ENCODE results near the gene CSNK1D. TPM values are rescaled to one million over a fixed set of nuclear protein-coding genes. Genes with fewer than 3 reads are reported as not detected.

The CSNK1D gene
- total RNA-seq, 1 donor from 2014 or later = 41.5 TPM

DNA sequence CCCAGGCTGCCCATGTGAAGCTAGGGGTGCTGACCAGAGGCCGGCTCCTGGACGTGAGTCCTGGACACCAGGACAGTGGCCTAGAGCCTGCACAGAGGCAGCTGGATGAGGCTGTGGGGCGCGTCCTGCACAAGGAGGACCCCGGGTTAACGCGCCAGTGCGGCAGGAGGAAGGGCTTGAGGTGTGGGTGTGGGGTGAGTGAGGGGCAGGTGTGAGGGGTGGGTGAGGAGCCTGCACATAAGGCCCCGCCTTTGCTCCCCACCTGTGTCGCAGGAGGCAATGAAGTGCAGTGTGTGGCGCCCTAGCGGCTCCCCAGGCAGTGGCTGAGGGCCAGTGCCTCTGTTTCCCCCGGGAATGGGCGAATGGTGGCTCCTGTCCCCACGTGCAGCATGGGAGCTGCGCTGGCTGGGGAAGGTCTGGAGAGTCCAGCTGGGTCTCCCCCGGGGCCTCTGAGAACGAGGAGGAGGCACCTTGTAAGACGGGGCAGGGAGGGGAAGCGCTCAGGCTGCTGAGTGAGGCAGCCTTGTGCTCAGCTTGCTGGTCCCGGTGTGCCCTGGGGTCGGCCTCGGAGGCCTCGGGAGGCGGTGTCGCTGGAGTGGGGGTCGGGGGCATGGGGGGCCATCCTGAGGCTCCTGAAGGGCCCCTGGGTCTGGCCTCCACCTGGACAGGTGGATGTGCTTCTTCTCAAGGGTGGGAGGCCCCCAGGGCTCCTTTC is 40.7 kb upstream of the CSNK1D start:
- H2AFZ ChIP-seq (replicated peaks) = no peak overlapping the region
- H3K79me2 ChIP-seq (ENCODE audit: low read depth) = no peaks in the 10 kb centered on the region
- H3K4me3 ChIP-seq = no peak overlapping the region
- H3K27me3 Mint-ChIP-seq (ENCODE audit: insufficient read depth, low read depth) = peaks cover 9% of the 10 kb centered on the region
- peaks cover 17% of the 10 kb centered on the region for H3K4me1 Mint-ChIP-seq
- H3K27ac Mint-ChIP-seq = peak overlapping the region; percentile 76
- peaks cover 6% of the 10 kb centered on the region for H3K27me3 ChIP-seq
- TF ChIP-seq EZH2phosphoT487 (IDR thresholded peaks at IDR 0.05) = no peak
- TF ChIP-seq, protein P1, sequence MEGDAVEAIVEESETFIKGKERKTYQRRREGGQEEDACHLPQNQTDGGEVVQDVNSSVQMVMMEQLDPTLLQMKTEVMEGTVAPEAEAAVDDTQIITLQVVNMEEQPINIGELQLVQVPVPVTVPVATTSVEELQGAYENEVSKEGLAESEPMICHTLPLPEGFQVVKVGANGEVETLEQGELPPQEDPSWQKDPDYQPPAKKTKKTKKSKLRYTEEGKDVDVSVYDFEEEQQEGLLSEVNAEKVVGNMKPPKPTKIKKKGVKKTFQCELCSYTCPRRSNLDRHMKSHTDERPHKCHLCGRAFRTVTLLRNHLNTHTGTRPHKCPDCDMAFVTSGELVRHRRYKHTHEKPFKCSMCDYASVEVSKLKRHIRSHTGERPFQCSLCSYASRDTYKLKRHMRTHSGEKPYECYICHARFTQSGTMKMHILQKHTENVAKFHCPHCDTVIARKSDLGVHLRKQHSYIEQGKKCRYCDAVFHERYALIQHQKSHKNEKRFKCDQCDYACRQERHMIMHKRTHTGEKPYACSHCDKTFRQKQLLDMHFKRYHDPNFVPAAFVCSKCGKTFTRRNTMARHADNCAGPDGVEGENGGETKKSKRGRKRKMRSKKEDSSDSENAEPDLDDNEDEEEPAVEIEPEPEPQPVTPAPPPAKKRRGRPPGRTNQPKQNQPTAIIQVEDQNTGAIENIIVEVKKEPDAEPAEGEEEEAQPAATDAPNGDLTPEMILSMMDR (IDR thresholded peaks at IDR 0.05) = no peak
- TF ChIP-seq EZH2 (IDR thresholded peaks at IDR 0.05) = no peak
- no peak for DNase-seq (ENCODE audit: low spot score)
- no peaks in the 10 kb centered on the region for H3K36me3 Mint-ChIP-seq
- H3K4me3 Mint-ChIP-seq = no peak overlapping the region
- no peaks in the 10 kb centered on the region for H3K36me3 ChIP-seq
- no peaks in the 10 kb centered on the region for H4K20me1 ChIP-seq (ENCODE audit: low read depth)
- peaks cover 19% of the 10 kb centered on the region for H3K4me1 ChIP-seq
- no peak overlapping the region for H3K4me2 ChIP-seq
- no peaks in the 10 kb centered on the region for H3K9me3 ChIP-seq (ENCODE audit: low read depth)
- H3F3A ChIP-seq (ENCODE audit: low read depth) = peaks cover 14% of the 10 kb centered on the region
- H3K27ac ChIP-seq = no peak overlapping the region
- no peak overlapping the region for H3K9ac ChIP-seq
- H3K9me3 Mint-ChIP-seq = no peaks in the 10 kb centered on the region

DNA sequence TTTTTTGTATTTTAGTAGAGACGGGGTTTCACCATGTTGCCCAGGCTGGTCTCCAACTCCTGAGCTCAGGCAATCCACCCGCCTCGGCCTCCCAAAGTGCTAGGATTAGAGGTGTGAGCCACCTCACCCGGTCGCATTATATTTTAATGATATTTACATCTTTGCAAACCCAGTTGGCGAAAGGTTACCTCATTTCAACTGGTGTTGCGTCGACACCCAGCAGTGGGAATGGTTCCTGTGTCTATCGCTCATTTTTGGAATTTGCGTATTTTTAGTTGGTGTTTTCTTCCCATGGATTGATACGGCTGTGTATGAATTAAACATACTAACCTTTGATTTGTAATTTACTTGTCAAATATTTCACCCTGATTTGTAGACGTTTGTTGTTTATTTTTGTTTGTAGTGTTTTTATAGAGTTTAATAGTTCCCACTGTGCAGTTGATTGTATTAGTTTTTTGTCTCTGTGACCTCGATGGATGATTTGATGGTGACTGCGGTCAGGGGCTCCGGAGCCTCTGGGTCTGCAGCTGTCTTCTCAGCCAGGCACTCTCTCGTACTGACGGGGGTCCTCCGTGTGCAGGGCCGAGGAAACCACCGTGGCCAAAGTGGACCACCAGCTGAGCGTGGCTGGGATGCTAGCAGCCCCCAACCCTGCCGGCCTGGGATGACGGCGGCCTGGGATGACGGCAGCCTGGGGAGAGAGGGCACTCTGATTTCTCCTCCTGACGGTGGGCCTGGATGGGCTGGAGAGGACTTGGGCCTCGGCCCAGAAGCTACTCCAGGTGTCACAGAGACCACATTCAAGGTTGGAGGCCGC is 39.9 kb upstream of the CSNK1D start:
- Histone ChIP-seq H2AFZ (replicated peaks) (no peak overlapping the region), H3K79me2 (ENCODE audit: low read depth) (no peaks in the 10 kb centered on the region), H3K4me3 (no peak overlapping the region), H3K4me1 (peaks cover 19% of the 10 kb centered on the region), H4K20me1 (ENCODE audit: low read depth) (no peaks in the 10 kb centered on the region), H3K27me3 (peaks cover 14% of the 10 kb centered on the region), H3K9me3 (ENCODE audit: low read depth) (no peaks in the 10 kb centered on the region), H3K36me3 (no peaks in the 10 kb centered on the region), H3K27ac (no peak overlapping the region), H3K9ac (no peak overlapping the region), H3F3A (ENCODE audit: low read depth) (peaks cover 6% of the 10 kb centered on the region), H3K4me2 (no peak overlapping the region)
- no peak for TF ChIP-seq EZH2 (IDR thresholded peaks at IDR 0.05)
- no peak for TF ChIP-seq EZH2phosphoT487 (IDR thresholded peaks at IDR 0.05)
- TF ChIP-seq, protein P1 (IDR thresholded peaks at IDR 0.05) = no peak
- peaks cover 9% of the 10 kb centered on the region for H3K27me3 Mint-ChIP-seq (ENCODE audit: insufficient read depth, low read depth)
- H3K27ac Mint-ChIP-seq = peak overlapping the region; percentile 19
- no peaks in the 10 kb centered on the region for H3K9me3 Mint-ChIP-seq
- H3K36me3 Mint-ChIP-seq = no peaks in the 10 kb centered on the region
- DNase-seq (ENCODE audit: low spot score) = no peak
- peaks cover 17% of the 10 kb centered on the region for H3K4me1 Mint-ChIP-seq
- no peak overlapping the region for H3K4me3 Mint-ChIP-seq

DNA sequence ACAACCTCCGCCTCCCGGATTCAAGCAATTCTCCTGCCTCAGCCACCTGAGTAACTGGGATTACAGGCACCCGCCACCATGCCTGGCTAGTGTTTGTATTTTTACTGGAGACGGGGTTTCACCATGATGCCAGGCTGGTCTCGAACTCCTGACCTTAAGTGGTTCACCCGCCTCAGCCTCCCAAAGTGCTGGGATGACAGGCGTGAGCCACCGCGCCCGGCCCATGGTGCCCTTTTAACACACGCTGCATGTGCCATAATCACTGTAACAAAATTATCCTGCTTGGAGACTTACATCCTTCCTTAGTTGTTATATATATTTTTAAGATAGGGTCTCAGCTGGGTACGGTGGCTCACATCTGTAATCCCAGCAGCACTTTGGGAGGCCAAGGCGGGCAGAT is 38.5 kb upstream of the CSNK1D start:
- no peak overlapping the region for H3K4me3 Mint-ChIP-seq
- no peak for DNase-seq (ENCODE audit: low spot score)
- H3K27ac ChIP-seq = no peak overlapping the region
- peaks cover 13% of the 10 kb centered on the region for H3K4me1 ChIP-seq
- no peak overlapping the region for H3K9ac ChIP-seq
- H3K9me3 ChIP-seq (ENCODE audit: low read depth) = no peaks in the 10 kb centered on the region
- no peak for TF ChIP-seq EZH2 (IDR thresholded peaks at IDR 0.05)
- TF ChIP-seq, protein P1 (IDR thresholded peaks at IDR 0.05) = no peak
- no peak for TF ChIP-seq EZH2phosphoT487 (IDR thresholded peaks at IDR 0.05)
- no peaks in the 10 kb centered on the region for H3K79me2 ChIP-seq (ENCODE audit: low read depth)
- no peak overlapping the region for H2AFZ ChIP-seq (replicated peaks)
- H4K20me1 ChIP-seq (ENCODE audit: low read depth) = no peaks in the 10 kb centered on the region
- no peak overlapping the region for H3K27ac Mint-ChIP-seq
- H3F3A ChIP-seq (ENCODE audit: low read depth) = no peaks in the 10 kb centered on the region
- H3K4me2 ChIP-seq = no peak overlapping the region
- H3K4me3 ChIP-seq = no peak overlapping the region
- H3K36me3 Mint-ChIP-seq = no peaks in the 10 kb centered on the region
- peaks cover 18% of the 10 kb centered on the region for H3K27me3 ChIP-seq
- peaks cover 17% of the 10 kb centered on the region for H3K4me1 Mint-ChIP-seq
- H3K9me3 Mint-ChIP-seq = no peaks in the 10 kb centered on the region
- peaks cover 15% of the 10 kb centered on the region for H3K27me3 Mint-ChIP-seq (ENCODE audit: insufficient read depth, low read depth)
- H3K36me3 ChIP-seq = no peaks in the 10 kb centered on the region
